Fibroblast of lung (primary cell): Measurements from ENCODE around the gene XPO6.

ENCODE experiments used
- EZH2 ChIP-seq: IDR thresholded peaks from 2 replicates; pipeline ENCODE4 v1.5.1; 2012; ENCODE audit warnings: low read length, control low read depth, mild to moderate bottlenecking; ENCODE audit errors: missing control alignments
- TF ChIP-seq, protein P1 (sequence below), 2 donors: IDR thresholded peaks in 1 of 2; conservative IDR thresholded peaks in 1 of 2; 1 replicate in 1 of 2; 2 replicates in 1 of 2; pipeline ENCODE4 v1.5.1; 2011 to 2012; ENCODE audit warnings: low read length in 2 of 2, control low read depth in 1 of 2, inconsistent platforms in 1 of 2, low read depth in 1 of 2, mild to moderate bottlenecking in 1 of 2

DNA sequence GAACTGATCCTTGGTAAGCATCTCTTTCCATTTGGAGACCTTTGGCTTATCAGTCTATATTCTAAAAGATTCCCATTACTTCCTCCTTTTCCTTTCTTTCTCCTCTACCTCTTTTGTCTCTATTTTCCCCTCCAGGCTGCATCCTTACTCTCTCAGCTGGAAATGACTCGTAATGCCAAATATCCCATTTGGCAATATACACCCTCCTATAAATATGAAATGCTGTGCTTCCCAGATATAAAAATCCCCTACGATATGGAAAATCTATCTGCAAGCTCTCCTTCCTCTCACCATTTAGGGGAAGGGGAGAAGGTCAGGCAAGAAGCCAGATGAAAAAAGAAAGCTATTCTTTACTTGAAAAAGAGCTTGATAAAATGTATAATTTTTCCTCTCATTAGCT lies 39.9 kb downstream of the XPO6 start:
- TF ChIP-seq, protein P1, sequence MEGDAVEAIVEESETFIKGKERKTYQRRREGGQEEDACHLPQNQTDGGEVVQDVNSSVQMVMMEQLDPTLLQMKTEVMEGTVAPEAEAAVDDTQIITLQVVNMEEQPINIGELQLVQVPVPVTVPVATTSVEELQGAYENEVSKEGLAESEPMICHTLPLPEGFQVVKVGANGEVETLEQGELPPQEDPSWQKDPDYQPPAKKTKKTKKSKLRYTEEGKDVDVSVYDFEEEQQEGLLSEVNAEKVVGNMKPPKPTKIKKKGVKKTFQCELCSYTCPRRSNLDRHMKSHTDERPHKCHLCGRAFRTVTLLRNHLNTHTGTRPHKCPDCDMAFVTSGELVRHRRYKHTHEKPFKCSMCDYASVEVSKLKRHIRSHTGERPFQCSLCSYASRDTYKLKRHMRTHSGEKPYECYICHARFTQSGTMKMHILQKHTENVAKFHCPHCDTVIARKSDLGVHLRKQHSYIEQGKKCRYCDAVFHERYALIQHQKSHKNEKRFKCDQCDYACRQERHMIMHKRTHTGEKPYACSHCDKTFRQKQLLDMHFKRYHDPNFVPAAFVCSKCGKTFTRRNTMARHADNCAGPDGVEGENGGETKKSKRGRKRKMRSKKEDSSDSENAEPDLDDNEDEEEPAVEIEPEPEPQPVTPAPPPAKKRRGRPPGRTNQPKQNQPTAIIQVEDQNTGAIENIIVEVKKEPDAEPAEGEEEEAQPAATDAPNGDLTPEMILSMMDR (conservative IDR thresholded peaks at IDR 0.05 in 1 of 2, IDR thresholded peaks at IDR 0.05 in 1 of 2; ENCODE audit: low read depth in 1 of 2, low read length in 2 of 2) = no peak
- no peak for TF ChIP-seq EZH2
